HepG2 (cell line): Measurements from ENCODE around the gene HEPHL1. TPM values are rescaled to one million over a fixed set of nuclear protein-coding genes. Genes with fewer than 3 reads are reported as not detected.

Source experiments
- CHD2 ChIP-seq: IDR thresholded peaks from 2 replicates; pipeline ENCODE4 v1.6.1; 2011; ENCODE audit warnings: low read depth, low read length, improper control_type of control experiment
- CREB1 ChIP-seq, 2 experiments: fragments of 450-650 bp in 1 of 2; IDR thresholded peaks; 2 replicates each; pipeline ENCODE4 v1.6.1; 2016 to 2017; ENCODE audit warnings: control low read depth in 1 of 2, mild to moderate bottlenecking in 1 of 2, missing compliant biosample characterization in 1 of 2, missing genetic modification characterization in 1 of 2
- EP300 ChIP-seq, 3 experiments: sonication (generic) in 1 of 3; formaldehyde crosslinking in 1 of 3; IDR thresholded peaks; 2 replicates each; pipeline versions ENCODE4 v1.5.1 to v1.6.1; 2011 to 2020; ENCODE audit warnings: low read depth in 2 of 3, low read length in 2 of 3, borderline replicate concordance in 1 of 3, improper control_type of control experiment in 1 of 3, mild to moderate bottlenecking in 1 of 3, missing genetic modification reagents in 1 of 3, moderate library complexity in 1 of 3
- FLYWCH1 ChIP-seq: sonication (generic); formaldehyde crosslinking; IDR thresholded peaks from 2 replicates; pipeline ENCODE4 v1.8.1; 2023; ENCODE audit warnings: mild to moderate bottlenecking, missing genetic modification reagents
- FOXP1 ChIP-seq, 2 experiments: fragments of 450-650 bp in 1 of 2; IDR thresholded peaks; 2 replicates each; pipeline ENCODE4 v1.6.1; 2017 to 2018; ENCODE audit warnings: antibody characterized with exemption in 1 of 2
- GATAD2A ChIP-seq: IDR thresholded peaks from 2 replicates; pipeline ENCODE4 v1.6.1; 2016
- HMGA1 ChIP-seq: sonication (generic); formaldehyde crosslinking; conservative IDR thresholded peaks from 2 replicates; pipeline ENCODE4 v1.4.0; 2020; ENCODE audit warnings: missing genetic modification reagents
- MIER2 ChIP-seq: IDR thresholded peaks from 2 replicates; pipeline ENCODE4 v1.6.1; 2016; ENCODE audit warnings: missing biosample characterization, missing genetic modification reagents
- NFKBIZ ChIP-seq: IDR thresholded peaks from 2 replicates; pipeline ENCODE4 v1.6.1; 2018; ENCODE audit warnings: missing genetic modification reagents, missing compliant biosample characterization
- NR2F6 ChIP-seq, 2 experiments: IDR thresholded peaks; 2 replicates each; pipeline ENCODE4 v1.6.1; 2016; ENCODE audit warnings: antibody characterized with exemption in 1 of 2, mild to moderate bottlenecking in 1 of 2
- RXRB ChIP-seq: IDR thresholded peaks from 2 replicates; pipeline ENCODE4 v1.6.1; 2016; ENCODE audit warnings: borderline replicate concordance, missing genetic modification reagents, missing compliant biosample characterization
- ZKSCAN8 ChIP-seq: IDR thresholded peaks from 2 replicates; pipeline ENCODE4 v1.6.1; 2016; ENCODE audit warnings: borderline replicate concordance, missing genetic modification reagents, missing compliant biosample characterization
- ZNF331 ChIP-seq: sonication (generic); formaldehyde crosslinking; IDR thresholded peaks from 2 replicates; pipeline ENCODE4 v1.4.0; 2020; ENCODE audit warnings: missing genetic modification reagents
- ZNF563 ChIP-seq: sonication (generic); formaldehyde crosslinking; IDR thresholded peaks from 2 replicates; pipeline ENCODE4 v1.8.0; 2022; ENCODE audit warnings: mild to moderate bottlenecking, moderate library complexity, missing genetic modification reagents
- polyA plus RNA-seq, 8 experiments: library from polyadenylated mRNA; depleted of rRNA in 3 of 8; stranded (reverse) in 7 of 8; unstranded in 1 of 8; fragments of >200 nt; fragmentation: Illumina TruSeq in 4 of 8; extraction: Trizol in 4 of 8; gene quantifications; 2 replicates each; pipeline versions ENCODE4 v1.2.1 to v1.2.3, GENCODE V29; 2011 to 2016; ENCODE audit warnings: low read depth in 4 of 8, missing spikeins in 1 of 8, mixed read lengths in 1 of 8; ENCODE audit not compliant: insufficient read depth in 1 of 8
- total RNA-seq, 5 experiments: library from RNA; depleted of rRNA; stranded (reverse); fragments of >200 nt; fragmentation: Illumina TruSeq; extraction: Trizol; gene quantifications; 2 replicates each; pipeline ENCODE4 v1.2.3, GENCODE V29; 2016; ENCODE audit warnings: low read depth in 1 of 5
- TF ChIP-seq, protein P1 (sequence below): sonication (generic); formaldehyde crosslinking; conservative IDR thresholded peaks from 2 replicates; pipeline ENCODE4 v1.4.0; 2020; ENCODE audit warnings: mild to moderate bottlenecking, missing genetic modification reagents, moderate library complexity
- TF ChIP-seq, protein P2 (sequence below): sonication (generic); formaldehyde crosslinking; IDR thresholded peaks from 2 replicates; pipeline ENCODE4 v1.4.0; 2020; ENCODE audit warnings: missing genetic modification reagents, borderline replicate concordance
- TF ChIP-seq, protein P3 (sequence below): sonication (generic); formaldehyde crosslinking; IDR thresholded peaks from 2 replicates; pipeline ENCODE4 v1.4.0; 2020; ENCODE audit warnings: missing genetic modification reagents
- TF ChIP-seq, protein P4 (sequence below): IDR thresholded peaks from 2 replicates; pipeline ENCODE4 v1.6.1; 2016; ENCODE audit warnings: mild to moderate bottlenecking
- TF ChIP-seq, protein P5 (sequence below): sonication (generic); IDR thresholded peaks from 2 replicates; pipeline ENCODE4 v1.6.1; 2016; ENCODE audit warnings: low read depth, borderline replicate concordance
- TF ChIP-seq, protein P6 (sequence below): IDR thresholded peaks from 2 replicates; pipeline ENCODE4 v1.6.1; 2016; ENCODE audit warnings: mild to moderate bottlenecking, missing biosample characterization, missing genetic modification reagents

Gene HEPHL1
- total and polyA plus RNA-seq, 2 of the 13 experiments (the other 11 are each of a cell fraction or from before 2014, with no cell fraction given): 0.04 to 0.05 TPM

DNA sequence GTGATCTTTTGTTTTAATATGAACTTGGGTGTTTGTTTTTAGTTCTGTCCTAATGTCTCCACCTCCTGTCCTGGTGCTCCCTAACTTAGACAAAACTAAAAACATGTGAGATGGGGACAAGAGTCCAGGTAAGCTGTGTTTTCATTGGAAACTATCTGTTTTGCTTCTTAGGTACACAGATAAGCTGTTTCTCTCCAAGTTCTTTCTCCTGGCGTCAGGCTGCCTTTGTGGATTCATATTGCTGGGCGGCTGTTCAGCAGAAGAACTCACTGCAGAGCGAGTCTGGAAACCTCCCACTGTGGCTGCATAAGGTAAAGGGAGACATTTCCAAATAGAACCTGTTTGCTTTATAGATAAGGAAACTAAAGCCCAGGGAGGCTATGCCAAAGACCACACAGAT lies 132.2 kb downstream of the HEPHL1 start (continued):
- TF ChIP-seq, protein P1, sequence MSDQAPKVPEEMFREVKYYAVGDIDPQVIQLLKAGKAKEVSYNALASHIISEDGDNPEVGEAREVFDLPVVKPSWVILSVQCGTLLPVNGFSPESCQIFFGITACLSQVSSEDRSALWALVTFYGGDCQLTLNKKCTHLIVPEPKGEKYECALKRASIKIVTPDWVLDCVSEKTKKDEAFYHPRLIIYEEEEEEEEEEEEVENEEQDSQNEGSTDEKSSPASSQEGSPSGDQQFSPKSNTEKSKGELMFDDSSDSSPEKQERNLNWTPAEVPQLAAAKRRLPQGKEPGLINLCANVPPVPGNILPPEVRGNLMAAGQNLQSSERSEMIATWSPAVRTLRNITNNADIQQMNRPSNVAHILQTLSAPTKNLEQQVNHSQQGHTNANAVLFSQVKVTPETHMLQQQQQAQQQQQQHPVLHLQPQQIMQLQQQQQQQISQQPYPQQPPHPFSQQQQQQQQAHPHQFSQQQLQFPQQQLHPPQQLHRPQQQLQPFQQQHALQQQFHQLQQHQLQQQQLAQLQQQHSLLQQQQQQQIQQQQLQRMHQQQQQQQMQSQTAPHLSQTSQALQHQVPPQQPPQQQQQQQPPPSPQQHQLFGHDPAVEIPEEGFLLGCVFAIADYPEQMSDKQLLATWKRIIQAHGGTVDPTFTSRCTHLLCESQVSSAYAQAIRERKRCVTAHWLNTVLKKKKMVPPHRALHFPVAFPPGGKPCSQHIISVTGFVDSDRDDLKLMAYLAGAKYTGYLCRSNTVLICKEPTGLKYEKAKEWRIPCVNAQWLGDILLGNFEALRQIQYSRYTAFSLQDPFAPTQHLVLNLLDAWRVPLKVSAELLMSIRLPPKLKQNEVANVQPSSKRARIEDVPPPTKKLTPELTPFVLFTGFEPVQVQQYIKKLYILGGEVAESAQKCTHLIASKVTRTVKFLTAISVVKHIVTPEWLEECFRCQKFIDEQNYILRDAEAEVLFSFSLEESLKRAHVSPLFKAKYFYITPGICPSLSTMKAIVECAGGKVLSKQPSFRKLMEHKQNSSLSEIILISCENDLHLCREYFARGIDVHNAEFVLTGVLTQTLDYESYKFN (CRISPR knock-in tag): peak; percentile 85
- TF ChIP-seq ZNF331 (CRISPR knock-in tag) (peak; percentile 94), NFKBIZ (CRISPR knock-in tag) (no peak), ZNF563 (no peak), FLYWCH1 (CRISPR knock-in tag) (no peak), EP300 (IDR thresholded peaks at IDR 0.05; ENCODE audit: low read depth in 2 of 2, low read length in 2 of 2) (peak in 1 of 2 experiments; percentile 30; a peak in 1 of 4 replicates), EP300 (CRISPR knock-in tag; IDR thresholded peaks at IDR 0.05; ENCODE audit: borderline replicate concordance) (no peak), RXRB (CRISPR knock-in tag) (peak; percentile 33; the same call in 1 of the 2 replicates), HMGA1 (CRISPR knock-in tag) (no peak), GATAD2A (peak; percentile 56), FOXP1 (IDR thresholded peaks at IDR 0.05) (no peak), FOXP1 (CRISPR knock-in tag; IDR thresholded peaks at IDR 0.05) (peak; percentile 62), MIER2 (CRISPR knock-in tag) (0 out of 2 replicates have a peak, but pooled peaks have one; percentile 25), NR2F6 (IDR thresholded peaks at IDR 0.05) (no peak), NR2F6 (CRISPR knock-in tag; IDR thresholded peaks at IDR 0.05) (peak; percentile 35; the same call in 1 of the 2 replicates), ZKSCAN8 (CRISPR knock-in tag) (peak; percentile 63), CHD2 (no peak), CREB1 (IDR thresholded peaks at IDR 0.05) (no peak), CREB1 (CRISPR knock-in tag; IDR thresholded peaks at IDR 0.05) (peak; percentile 56; the same call in 1 of the 2 replicates)
- TF ChIP-seq, protein P2, sequence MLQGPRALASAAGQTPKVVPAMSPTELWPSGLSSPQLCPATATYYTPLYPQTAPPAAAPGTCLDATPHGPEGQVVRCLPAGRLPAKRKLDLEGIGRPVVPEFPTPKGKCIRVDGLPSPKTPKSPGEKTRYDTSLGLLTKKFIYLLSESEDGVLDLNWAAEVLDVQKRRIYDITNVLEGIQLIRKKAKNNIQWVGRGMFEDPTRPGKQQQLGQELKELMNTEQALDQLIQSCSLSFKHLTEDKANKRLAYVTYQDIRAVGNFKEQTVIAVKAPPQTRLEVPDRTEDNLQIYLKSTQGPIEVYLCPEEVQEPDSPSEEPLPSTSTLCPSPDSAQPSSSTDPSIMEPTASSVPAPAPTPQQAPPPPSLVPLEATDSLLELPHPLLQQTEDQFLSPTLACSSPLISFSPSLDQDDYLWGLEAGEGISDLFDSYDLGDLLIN (CRISPR knock-in tag): no peak
- TF ChIP-seq, protein P3, sequence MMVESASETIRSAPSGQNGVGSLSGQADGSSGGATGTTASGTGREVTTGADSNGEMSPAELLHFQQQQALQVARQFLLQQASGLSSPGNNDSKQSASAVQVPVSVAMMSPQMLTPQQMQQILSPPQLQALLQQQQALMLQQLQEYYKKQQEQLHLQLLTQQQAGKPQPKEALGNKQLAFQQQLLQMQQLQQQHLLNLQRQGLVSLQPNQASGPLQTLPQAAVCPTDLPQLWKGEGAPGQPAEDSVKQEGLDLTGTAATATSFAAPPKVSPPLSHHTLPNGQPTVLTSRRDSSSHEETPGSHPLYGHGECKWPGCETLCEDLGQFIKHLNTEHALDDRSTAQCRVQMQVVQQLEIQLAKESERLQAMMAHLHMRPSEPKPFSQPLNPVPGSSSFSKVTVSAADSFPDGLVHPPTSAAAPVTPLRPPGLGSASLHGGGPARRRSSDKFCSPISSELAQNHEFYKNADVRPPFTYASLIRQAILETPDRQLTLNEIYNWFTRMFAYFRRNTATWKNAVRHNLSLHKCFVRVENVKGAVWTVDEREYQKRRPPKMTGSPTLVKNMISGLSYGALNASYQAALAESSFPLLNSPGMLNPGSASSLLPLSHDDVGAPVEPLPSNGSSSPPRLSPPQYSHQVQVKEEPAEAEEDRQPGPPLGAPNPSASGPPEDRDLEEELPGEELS (CRISPR knock-in tag): peak; percentile 85
- TF ChIP-seq, protein P4, sequence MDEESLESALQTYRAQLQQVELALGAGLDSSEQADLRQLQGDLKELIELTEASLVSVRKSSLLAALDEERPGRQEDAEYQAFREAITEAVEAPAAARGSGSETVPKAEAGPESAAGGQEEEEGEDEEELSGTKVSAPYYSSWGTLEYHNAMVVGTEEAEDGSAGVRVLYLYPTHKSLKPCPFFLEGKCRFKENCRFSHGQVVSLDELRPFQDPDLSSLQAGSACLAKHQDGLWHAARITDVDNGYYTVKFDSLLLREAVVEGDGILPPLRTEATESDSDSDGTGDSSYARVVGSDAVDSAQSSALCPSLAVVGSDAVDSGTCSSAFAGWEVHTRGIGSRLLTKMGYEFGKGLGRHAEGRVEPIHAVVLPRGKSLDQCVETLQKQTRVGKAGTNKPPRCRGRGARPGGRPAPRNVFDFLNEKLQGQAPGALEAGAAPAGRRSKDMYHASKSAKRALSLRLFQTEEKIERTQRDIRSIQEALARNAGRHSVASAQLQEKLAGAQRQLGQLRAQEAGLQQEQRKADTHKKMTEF (CRISPR knock-in tag): 0 out of 2 replicates have a peak, but pooled peaks have one; percentile 36
- TF ChIP-seq, protein P5, sequence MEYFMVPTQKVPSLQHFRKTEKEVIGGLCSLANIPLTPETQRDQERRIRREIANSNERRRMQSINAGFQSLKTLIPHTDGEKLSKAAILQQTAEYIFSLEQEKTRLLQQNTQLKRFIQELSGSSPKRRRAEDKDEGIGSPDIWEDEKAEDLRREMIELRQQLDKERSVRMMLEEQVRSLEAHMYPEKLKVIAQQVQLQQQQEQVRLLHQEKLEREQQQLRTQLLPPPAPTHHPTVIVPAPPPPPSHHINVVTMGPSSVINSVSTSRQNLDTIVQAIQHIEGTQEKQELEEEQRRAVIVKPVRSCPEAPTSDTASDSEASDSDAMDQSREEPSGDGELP: peak; percentile 14; the same call in 1 of the 2 replicates
- TF ChIP-seq, protein P6, sequence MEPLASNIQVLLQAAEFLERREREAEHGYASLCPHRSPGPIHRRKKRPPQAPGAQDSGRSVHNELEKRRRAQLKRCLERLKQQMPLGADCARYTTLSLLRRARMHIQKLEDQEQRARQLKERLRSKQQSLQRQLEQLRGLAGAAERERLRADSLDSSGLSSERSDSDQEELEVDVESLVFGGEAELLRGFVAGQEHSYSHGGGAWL (CRISPR knock-in tag): no peak
